Epithelial cell of umbilical artery (primary cell): ENCODE results near the gene OR1E2. TPM values are rescaled to one million over a fixed set of nuclear protein-coding genes. Genes with fewer than 3 reads are reported as not detected.

Experiments
- total RNA-seq: library from RNA; depleted of rRNA; stranded (reverse); fragments of >200 nt; gene quantifications from 2 replicates; pipeline ENCODE4 v1.2.3, GENCODE V29; 2014

The OR1E2 gene, protein sequence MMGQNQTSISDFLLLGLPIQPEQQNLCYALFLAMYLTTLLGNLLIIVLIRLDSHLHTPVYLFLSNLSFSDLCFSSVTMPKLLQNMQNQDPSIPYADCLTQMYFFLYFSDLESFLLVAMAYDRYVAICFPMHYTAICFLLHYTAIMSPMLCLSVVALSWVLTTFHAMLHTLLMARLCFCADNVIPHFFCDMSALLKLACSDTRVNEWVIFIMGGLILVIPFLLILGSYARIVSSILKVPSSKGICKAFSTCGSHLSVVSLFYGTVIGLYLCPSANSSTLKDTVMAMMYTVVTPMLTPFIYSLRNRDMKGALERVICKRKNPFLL
- not detected in 2 replicates for total RNA-seq

DNA sequence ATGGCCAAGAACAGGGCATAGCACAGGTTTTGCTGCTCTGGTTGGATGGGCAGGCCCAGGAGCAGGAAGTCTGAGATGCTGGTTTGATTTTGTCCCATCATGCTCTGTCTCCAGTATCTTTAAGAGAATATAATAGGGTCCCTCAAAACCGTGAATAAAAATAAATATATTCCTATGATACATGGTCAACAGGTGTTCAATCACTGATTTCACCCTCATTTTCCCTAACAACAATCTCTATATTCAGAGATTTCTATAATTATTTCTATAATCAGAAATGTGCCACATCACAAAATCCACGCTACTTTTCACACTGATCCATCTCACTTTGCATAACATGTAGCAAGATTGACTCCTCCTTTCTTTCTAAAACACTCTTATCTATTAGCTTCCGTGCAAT is at the start of gene OR1E2:
Gene OR1E2, minus strand, starts transcription at position 101 of the 400 bp plus-strand sequence. Its CDS starts 0 bp downstream, at position 101.

GRCh38 chr17:3475812-3476610 is 42.4 kb upstream of the OR1E2 start, which contains the start of gene ASPA:
ASPA (plus strand) TSS chr17:3475997; CDS start chr17:3476160, 163 bp downstream.

DNA sequence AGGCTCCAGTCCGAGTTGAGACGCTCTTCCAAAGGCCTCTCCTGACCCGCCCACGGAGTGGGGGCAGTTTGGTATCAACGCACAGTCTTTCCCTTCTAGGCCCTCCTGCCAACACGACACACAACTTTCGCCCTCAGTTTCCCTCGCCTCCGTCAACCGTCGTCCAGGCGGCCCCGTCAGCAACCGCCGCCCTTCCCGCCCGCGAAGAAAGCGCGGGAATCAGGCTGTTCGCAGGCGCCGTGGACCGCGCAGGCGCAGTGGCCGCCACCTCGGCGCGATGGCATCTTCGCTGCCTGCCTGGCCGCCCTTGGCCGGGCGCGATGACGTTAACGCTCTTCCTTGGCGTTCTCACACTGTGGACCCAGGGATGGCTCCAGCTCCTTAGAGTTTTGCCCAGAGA is 38.0 kb upstream of the OR1E2 start, which contains the start of gene SPATA22:
Gene SPATA22, minus strand, starts transcription at position 221 of the 400 bp plus-strand sequence. CDS start 2,494 bp downstream, outside the sequence.

DNA sequence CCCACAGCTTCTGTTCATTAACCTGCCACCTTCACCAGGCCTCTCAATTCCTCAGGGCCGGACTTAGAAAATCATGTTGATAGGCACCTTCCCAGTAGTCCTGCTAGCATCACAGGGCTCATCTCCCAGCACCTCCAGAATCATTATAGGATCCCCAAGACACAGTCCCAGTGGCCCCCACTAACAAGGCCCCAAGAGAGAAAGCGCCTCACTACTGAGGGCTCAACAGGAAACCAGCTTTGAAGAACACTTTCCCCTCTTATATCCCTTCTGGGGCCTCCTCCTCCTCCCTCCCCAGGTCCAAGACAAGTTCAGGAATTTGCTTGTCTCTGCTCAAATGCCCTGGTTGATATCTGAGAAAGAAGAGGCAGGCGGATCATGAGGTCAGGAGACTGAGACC is 22.6 kb downstream of the OR1E2 start, which contains the start of gene OR3A3:
Gene OR3A3, plus strand, starts transcription at position 301 of the 400 bp plus-strand sequence.

DNA sequence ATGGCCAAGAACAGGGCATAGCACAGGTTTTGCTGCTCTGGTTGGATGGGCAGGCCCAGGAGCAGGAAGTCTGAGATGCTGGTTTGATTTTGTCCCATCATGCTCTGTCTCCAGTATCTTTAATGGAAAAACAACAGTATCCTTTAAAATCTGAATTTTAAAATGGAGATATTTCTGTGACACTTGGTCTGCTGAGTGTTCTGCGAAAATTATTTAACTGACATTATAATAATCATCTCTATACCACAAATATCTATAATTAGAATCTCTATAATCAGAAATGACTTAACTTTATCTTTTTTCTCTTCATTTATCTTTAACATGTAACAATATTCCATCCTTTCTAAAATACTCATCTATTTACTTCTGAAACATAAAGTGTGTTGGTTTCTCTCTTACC is 35.3 kb downstream of the OR1E2 start, which contains the start of gene OR1E1:
Gene OR1E1, minus strand, starts transcription at position 101 of the 400 bp plus-strand sequence. Its CDS starts 0 bp downstream, at position 101.

DNA sequence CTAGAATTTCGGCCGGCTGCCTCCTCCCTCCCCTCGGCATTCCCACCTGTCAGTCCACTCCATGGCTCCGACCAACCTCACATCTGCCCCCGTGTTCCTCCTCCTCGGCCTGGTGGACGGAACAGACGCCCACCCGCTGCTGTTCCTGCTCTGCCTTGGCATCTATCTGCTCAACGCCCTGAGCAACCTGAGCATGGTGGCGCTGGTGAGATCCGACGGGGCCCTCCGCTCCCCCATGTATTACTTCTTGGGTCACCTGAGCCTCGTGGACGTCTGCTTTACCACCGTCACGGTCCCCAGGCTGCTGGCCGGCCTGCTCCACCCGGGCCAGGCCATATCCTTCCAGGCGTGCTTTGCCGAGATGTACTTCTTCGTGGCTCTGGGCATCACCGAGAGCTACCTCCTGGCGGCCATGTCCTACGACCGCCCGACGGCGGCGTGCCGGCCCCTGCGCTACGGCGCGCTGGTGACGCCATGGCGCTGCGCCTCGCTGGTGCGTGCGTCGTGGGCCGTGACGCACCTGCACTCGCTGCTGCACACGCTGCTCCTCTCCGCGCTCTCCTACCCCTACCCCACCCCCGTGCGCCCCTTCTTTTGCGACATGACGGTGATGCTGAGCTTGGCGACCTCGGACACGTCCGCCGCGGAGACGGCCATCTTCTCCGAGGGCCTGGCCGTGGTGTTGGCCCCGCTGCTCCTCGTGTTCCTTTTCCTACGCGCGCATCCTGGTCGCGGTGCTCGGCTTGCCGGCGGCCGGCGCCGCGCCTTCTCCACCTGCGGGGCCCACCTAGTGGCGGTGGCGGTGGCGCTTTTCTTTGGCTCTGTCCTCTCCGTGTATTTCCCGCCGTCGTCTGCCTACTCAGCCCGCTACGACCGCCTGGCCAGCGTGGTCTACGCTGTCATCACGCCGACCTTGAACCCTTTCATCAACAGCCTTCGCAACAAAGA is 47.5 kb downstream of the OR1E2 start, which contains the start of gene OR3A2:
Gene OR3A2, minus strand, starts transcription at position 440 of the 948 bp plus-strand sequence.

Other genes with a start within 250 kb of the OR1E2 start
- gene OR1A2, start 236.3 kb downstream of the OR1E2 start, total RNA-seq = not detected in 2 replicates
- gene OR1A1, start 226.2 kb downstream of the OR1E2 start, total RNA-seq = not detected in 2 replicates
- gene OR3A1, start 135.5 kb downstream of the OR1E2 start, total RNA-seq = under 0.01 TPM in 1 of 2 replicates, not detected in the other
- under 0.01 TPM in 1 of 2 replicates, not detected in the other for gene OR3A2, start 47.5 kb downstream of the OR1E2 start, total RNA-seq
- gene OR1E1, start 35.4 kb downstream of the OR1E2 start, total RNA-seq = not detected in 2 replicates
- gene OR3A3, start 22.5 kb downstream of the OR1E2 start, total RNA-seq = not detected in 2 replicates
- 0.30 and 1.3 TPM in 2 replicates for gene SPATA22, start 38.0 kb upstream of the OR1E2 start, total RNA-seq
- gene ASPA, start 42.2 kb upstream of the OR1E2 start, total RNA-seq = under 0.01 TPM in 1 of 2 replicates, not detected in the other
- under 0.01 TPM in 1 of 2 replicates, not detected in the other for gene TRPV3, start 124.0 kb upstream of the OR1E2 start, total RNA-seq
- gene TRPV1, start 175.6 kb upstream of the OR1E2 start, total RNA-seq = 0.32 and 0.76 TPM in 2 replicates
- 12.3 and 15.8 TPM in 2 replicates for gene SHPK, start 202.4 kb upstream of the OR1E2 start, total RNA-seq
- 17.9 and 21.7 TPM in 2 replicates for gene CTNS, start 202.9 kb upstream of the OR1E2 start, total RNA-seq
- gene TAX1BP3, start 234.7 kb upstream of the OR1E2 start, total RNA-seq = 156 and 263 TPM in 2 replicates
- 14.6 and 41.6 TPM in 2 replicates for gene EMC6, start 235.0 kb upstream of the OR1E2 start, total RNA-seq